DMS79 (cell line): Measurements from ENCODE around the gene GNA14.
"Not testable (repeated sequence)": the region's sequence is repeated elsewhere in the genome, so short reads cannot be mapped to it uniquely, and the experiment has no call there.

Source experiments
- DNase-seq: peaks from one replicate; lab custom pipeline; 2025; lab: John Stamatoyannopoulos, UW

The GNA14 gene

GRCh38 chr9:77402286-77402685, 245.8 kb downstream of the GNA14 start:
- DNase-seq = no peak

- DNase-seq = no peak
Observed at GRCh38 chr9:77399964-77400363, 248.2 kb downstream of the GNA14 start.

GRCh38 chr9:77398581-77398980, 249.5 kb downstream of the GNA14 start:
- DNase-seq = not testable (repeated sequence)

GRCh38 chr9:77392328-77392727, 255.8 kb downstream of the GNA14 start:
- no peak for DNase-seq

GRCh38 chr9:77391834-77392233, 256.3 kb downstream of the GNA14 start:
- DNase-seq = no peak

GRCh38 chr9:77386187-77386586, 261.9 kb downstream of the GNA14 start:
- no peak for DNase-seq

- no peak for DNase-seq
Observed at GRCh38 chr9:77384406-77384805, 263.7 kb downstream of the GNA14 start.

- no peak for DNase-seq
Observed at GRCh38 chr9:77375956-77376532, 272.1 kb downstream of the GNA14 start.

- no peak for DNase-seq
Observed at GRCh38 chr9:77374266-77374665, 273.9 kb downstream of the GNA14 start.
